NCI-H1105 treated with DMSO at 0.1 percent for 48 hours (cell line): ENCODE measurements around the gene PADI2.
A peak's percentile ranks its signal among the peaks of the same experiment; 100 is the strongest.
"Not testable (repeated sequence)": the region's sequence is repeated elsewhere in the genome, so short reads cannot be mapped to it uniquely, and the experiment has no call there.

Source experiments
- DNase-seq: peaks from one replicate; lab custom pipeline; 2025; lab: John Stamatoyannopoulos, UW

PADI2 gene

GRCh38 chr1:17081439-17081838, 37.8 kb downstream of the PADI2 start:
- DNase-seq: no peak

GRCh38 chr1:17080880-17081279, 38.4 kb downstream of the PADI2 start:
- DNase-seq: peak; percentile 2

GRCh38 chr1:17080085-17080759, 39.0 kb downstream of the PADI2 start:
- no peak for DNase-seq

GRCh38 chr1:17078991-17079868, 40.0 kb downstream of the PADI2 start:
- DNase-seq: no peak

- no peak for DNase-seq
Measured at GRCh38 chr1:17075470-17076255, 43.6 kb downstream of the PADI2 start.

GRCh38 chr1:17071794-17072193, 47.5 kb downstream of the PADI2 start:
- DNase-seq: no peak

GRCh38 chr1:17070163-17070525, 49.1 kb downstream of the PADI2 start:
- DNase-seq: no peak

- DNase-seq: no peak
Measured at GRCh38 chr1:17069452-17070162, 49.6 kb downstream of the PADI2 start.

- no peak for DNase-seq
Measured at GRCh38 chr1:17068789-17069188, 50.5 kb downstream of the PADI2 start.

GRCh38 chr1:17067465-17068240, 51.6 kb downstream of the PADI2 start:
- DNase-seq: no peak

GRCh38 chr1:17067069-17067426, 52.2 kb downstream of the PADI2 start:
- DNase-seq: no peak

- no peak for DNase-seq
Measured at GRCh38 chr1:17066361-17067068, 52.7 kb downstream of the PADI2 start.

GRCh38 chr1:17065666-17066065, 53.6 kb downstream of the PADI2 start:
- no peak for DNase-seq

- not testable (repeated sequence) for DNase-seq
Measured at GRCh38 chr1:17062751-17063150, 56.5 kb downstream of the PADI2 start.

GRCh38 chr1:17061892-17062291, 57.4 kb downstream of the PADI2 start:
- DNase-seq: no peak

GRCh38 chr1:17061486-17061885, 57.8 kb downstream of the PADI2 start:
- no peak for DNase-seq

- no peak for DNase-seq
Measured at GRCh38 chr1:17060306-17060749, 58.9 kb downstream of the PADI2 start.

GRCh38 chr1:17059391-17060305, 59.6 kb downstream of the PADI2 start:
- DNase-seq: peak; percentile 68

GRCh38 chr1:17056551-17056950, 62.7 kb downstream of the PADI2 start:
- DNase-seq: no peak
